Heart left ventricle (tissue), 16 donors: Measurements from ENCODE around the gene CELF4. TPM values are rescaled to one million over a fixed set of nuclear protein-coding genes. Genes with fewer than 3 reads are reported as not detected.

Experiments used
- ATAC-seq, 4 donors: fragments of 200-7000 bp; cut with Tn5 transposase; one replicate each; pipeline ENCODE4 v1.9.1; 2020 to 2022; ENCODE audit warnings: moderate library complexity in 4 of 4, mild to moderate bottlenecking in 3 of 4, moderate number of reproducible peaks in 1 of 4
- DNase-seq, 5 donors: peaks; one replicate each; pipeline ENCODE4 v3.0.0-alpha.2; 2020
- H3K27ac ChIP-seq, 12 donors: fragments of 200-600 bp; sonication (generic) in 4 of 12; one replicate each; pipeline versions ENCODE4 v1.5.0 to v1.8.0; 2016 to 2022; ENCODE audit warnings: mild to moderate bottlenecking in 2 of 12
- H3K27me3 ChIP-seq, 9 donors: fragments of 200-600 bp; sonication (generic) in 2 of 9; one replicate each; pipeline versions ENCODE4 v1.5.1 to v1.8.0; 2016 to 2022; ENCODE audit warnings: mild to moderate bottlenecking in 3 of 9
- H3K36me3 ChIP-seq, 9 donors: fragments of 200-600 bp; sonication (generic) in 2 of 9; one replicate each; pipeline versions ENCODE4 v1.5.0 to v1.8.0; 2018 to 2022; ENCODE audit warnings: mild to moderate bottlenecking in 2 of 9
- H3K4me1 ChIP-seq, 12 donors: fragments of 200-600 bp; sonication (generic) in 4 of 12; one replicate each; pipeline versions ENCODE4 v1.5.0 to v1.8.0; 2016 to 2022; ENCODE audit warnings: mild to moderate bottlenecking in 3 of 12
- H3K4me3 ChIP-seq, 12 donors: fragments of 200-600 bp; sonication (generic) in 4 of 12; one replicate each; pipeline versions ENCODE4 v1.5.0 to v1.8.0; 2017 to 2022; ENCODE audit warnings: mild to moderate bottlenecking in 9 of 12, moderate library complexity in 4 of 12
- H3K9me3 ChIP-seq, 12 donors: fragments of 200-600 bp; sonication (generic) in 4 of 12; one replicate each; pipeline versions ENCODE4 v1.5.0 to v1.8.0; 2016 to 2022; ENCODE audit warnings: mild to moderate bottlenecking in 1 of 12
- CTCF ChIP-seq, 12 donors: fragments of 200-600 bp; sonication (generic) in 4 of 12; IDR thresholded peaks; one replicate each; pipeline versions ENCODE4 v1.5.0 to v1.8.0; 2018 to 2022; ENCODE audit warnings: antibody characterized with exemption in 12 of 12, mild to moderate bottlenecking in 5 of 12
- POLR2A ChIP-seq, 2 donors: fragments of 450-650 bp; IDR thresholded peaks; one replicate each; pipeline ENCODE4 v1.6.1; 2017; ENCODE audit warnings: antibody characterized with exemption in 2 of 2, mild to moderate bottlenecking in 2 of 2, moderate library complexity in 2 of 2
- WGBS, 4 donors: extraction: QIAGEN DNeasy Blood & Tissue Kit in 2 of 4; methylation state at CpG; one replicate each; pipeline versions ENCODE4 v1.1.5 to v1.1.7; 2013 to 2018; 5-methylcytosine and 5-hydroxymethylcytosine counted together
- intact Hi-C, 10 donors: fragments of 100-400 bp; cut with DNase I; formaldehyde crosslinking; loops; one replicate each; pipeline versions ENCODE4 v1.11.1 to v1.14.2; 2022
- polyA plus RNA-seq, 2 donors: library from polyadenylated mRNA; stranded (reverse); fragments of 200-250 nt; gene quantifications; one replicate each; pipeline ENCODE4 v1.2.3, GENCODE V29; 2013
- total RNA-seq, 9 donors: library from RNA; depleted of rRNA in 2 of 9; stranded (reverse); fragments of >200 nt in 2 of 9; fragmentation: NEBNext Ultra II Directional in 3 of 9; extraction: Animal tissue kit (Norgen Biotek cat#: 25700) in 3 of 9; gene quantifications; one replicate each; pipeline versions ENCODE4 v1.1.0 to v1.2.4, GENCODE V29; 2016 to 2023
- donor health status: ischemic (EF 13 %, LVEDD 7.1; RV severe dilation, severe dysfunction).
- donor health status: healthy with polysubstance abuse.
- donor health status: DM: no; HTN: yes; CAD: no.
- donor health status: DM: no; HTN: no; CAD: no.
- donor health status: ischemic (EF 25% LVEDD 6.9; RV normal size, moderate dysfunction).
- donor health status: ischemic (EF 25% LVEDD 5.7; RV mildly dilated, moderate dysfunction).
- donor health status: healthy.
- donor health status: DM: yes; HTN: yes; CAD: no.
- donor health status: ischemic (EF 35%, LVEDD 5.7; RV mildly dilated, moderate dysfunction).
- donor health status: nonischemic (EF 11% LVEDD 7.7; RV severe dilation, severe dysfunction).
- donor health status: DM: yes; HTN: yes; CAD: no.
- donor health status: PGD.
- donor health status: ischemic (EF 29% LVEDD 5.4; RV normal size, mild dysfunction).
- donor health status: nonischemic (EF 23%, LVEDD 6.1; RV moderate dilation, normal function).

The CELF4 gene
- total and polyA plus RNA-seq, 11 donors = 0.11 to 0.67 (median 0.40) TPM; not detected in 3

- Histone ChIP-seq H3K9me3 (no peaks in the 10 kb centered on the region), H3K27ac (no peak overlapping the region), H3K4me1 (peaks cover 0 to 28% (median 6%) of the 10 kb centered on the region in 12 donors), H3K36me3 (no peaks in the 10 kb centered on the region), H3K27me3 (peaks cover 0 to 40% (median 14%) of the 10 kb centered on the region in 9 donors), H3K4me3 (no peak overlapping the region)
- 74 to 83% (median 78%) methylated on average over 3 to 7 of the region's 7 CpGs for WGBS, 4 donors
- ATAC-seq = no peak
- intact Hi-C loops = no loop called here
- TF ChIP-seq CTCF (IDR thresholded peaks at IDR 0.05) (no peak), POLR2A (IDR thresholded peaks at IDR 0.05) (no peak)
- DNase-seq = no peak
These were observed 8.5 kb upstream of the CELF4 start for GRCh38 chr18:37574113-37574512.

GRCh38 chr18:37572736-37573135, 7.1 kb upstream of the CELF4 start:
- DNase-seq = no peak
- ATAC-seq = no peak
- Histone ChIP-seq H3K27me3 (peaks cover 2 to 45% (median 26%) of the 10 kb centered on the region in 9 donors), H3K27ac (no peak overlapping the region), H3K9me3 (no peaks in the 10 kb centered on the region), H3K4me1 (peaks cover 0 to 19% (median 4%) of the 10 kb centered on the region in 12 donors), H3K36me3 (no peaks in the 10 kb centered on the region), H3K4me3 (no peak overlapping the region)
- WGBS, 4 donors = 64 to 81% (median 74%) methylated on average over 3 of the region's 3 CpGs
- intact Hi-C loops = no loop called here
- no peak for TF ChIP-seq CTCF (IDR thresholded peaks at IDR 0.05)
- TF ChIP-seq POLR2A (IDR thresholded peaks at IDR 0.05) = no peak

- intact Hi-C loops = no loop called here
- Histone ChIP-seq H3K4me1 (peaks cover 0 to 19% (median 15%) of the 10 kb centered on the region in 12 donors), H3K27ac (no peak overlapping the region), H3K36me3 (no peaks in the 10 kb centered on the region), H3K9me3 (no peaks in the 10 kb centered on the region), H3K4me3 (no peak overlapping the region), H3K27me3 (peaks cover 13 to 60% (median 39%) of the 10 kb centered on the region in 9 donors)
- 67 to 83% (median 74%) methylated on average over 5 of the region's 5 CpGs for WGBS, 4 donors
- ATAC-seq (no peak), DNase-seq (no peak)
- TF ChIP-seq POLR2A (IDR thresholded peaks at IDR 0.05) (no peak), CTCF (IDR thresholded peaks at IDR 0.05) (no peak)
These were observed 5.7 kb upstream of the CELF4 start for GRCh38 chr18:37571266-37571665.

GRCh38 chr18:37570336-37570930, 4.8 kb upstream of the CELF4 start:
- intact Hi-C loops = no loop called here
- Histone ChIP-seq H3K9me3 (no peaks in the 10 kb centered on the region), H3K4me3 (no peak overlapping the region), H3K36me3 (no peaks in the 10 kb centered on the region), H3K27ac (no peak overlapping the region), H3K27me3 (peaks cover 13 to 62% (median 39%) of the 10 kb centered on the region in 9 donors), H3K4me1 (peaks cover 0 to 22% (median 16%) of the 10 kb centered on the region in 12 donors)
- DNase-seq = no peak
- ATAC-seq = no peak
- TF ChIP-seq POLR2A (IDR thresholded peaks at IDR 0.05) (no peak), CTCF (IDR thresholded peaks at IDR 0.05) (no peak)
- 63 to 76% (median 70%) methylated on average over 5 of the region's 5 CpGs for WGBS, 4 donors
